Sigmoid colon (tissue), 7 donors: ENCODE results near the gene CAMTA1. TPM values are rescaled to one million over a fixed set of nuclear protein-coding genes. Genes with fewer than 3 reads are reported as not detected.

Source experiments
- DNase-seq: peaks from one replicate; pipeline ENCODE4 v3.0.0-alpha.2; 2019
- H3K27ac ChIP-seq, 4 donors: fragments of 200-600 bp; sonication (generic); one replicate each; pipeline ENCODE4 v1.5.1; 2016 to 2019; ENCODE audit warnings: mild to moderate bottlenecking in 1 of 4
- H3K27me3 ChIP-seq, 3 donors: fragments of 200-600 bp; sonication (generic); one replicate each; pipeline ENCODE4 v1.5.1; 2019; ENCODE audit warnings: mild to moderate bottlenecking in 1 of 3
- H3K36me3 ChIP-seq, 4 donors: fragments of 200-600 bp; sonication (generic); one replicate each; pipeline ENCODE4 v1.5.1; 2016 to 2019
- H3K4me1 ChIP-seq, 4 donors: fragments of 200-600 bp; sonication (generic); one replicate each; pipeline ENCODE4 v1.5.1; 2017 to 2019
- H3K4me3 ChIP-seq, 4 donors: fragments of 200-600 bp; sonication (generic); one replicate each; pipeline ENCODE4 v1.5.1; 2017 to 2019; ENCODE audit warnings: mild to moderate bottlenecking in 2 of 4, moderate library complexity in 1 of 4
- H3K9me3 ChIP-seq, 4 donors: fragments of 200-600 bp in 3 of 4; sonication (generic) in 3 of 4; one replicate each; pipeline versions ENCODE4 v1.5.1 to v1.6.1; 2013 to 2019
- EP300 ChIP-seq, 4 donors: sonication (generic); formaldehyde crosslinking; IDR thresholded peaks; one replicate each; pipeline ENCODE4 v1.6.1; 2017; ENCODE audit warnings: antibody characterized with exemption in 4 of 4
- POLR2A ChIP-seq, 2 donors: fragments of 450-650 bp; IDR thresholded peaks; one replicate each; pipeline ENCODE4 v1.6.1; 2016; ENCODE audit warnings: antibody characterized with exemption in 2 of 2, mild to moderate bottlenecking in 2 of 2, moderate library complexity in 2 of 2
- POLR2AphosphoS5 ChIP-seq, 4 donors: sonication (generic); formaldehyde crosslinking; IDR thresholded peaks; one replicate each; pipeline ENCODE4 v1.6.1; 2017; ENCODE audit warnings: antibody characterized with exemption in 4 of 4
- WGBS, 2 donors: extraction: QIAGEN DNeasy Blood & Tissue Kit; methylation state at CpG; one replicate each; pipeline ENCODE4 v1.1.7; 2013; 5-methylcytosine and 5-hydroxymethylcytosine counted together
- intact Hi-C: fragments of 100-400 bp; cut with DNase I; formaldehyde crosslinking; loops from one replicate; pipeline ENCODE4 v1.15.1; 2023
- polyA plus RNA-seq, 3 donors: library from polyadenylated mRNA; stranded (reverse); fragments of 200-250 nt; gene quantifications; one replicate each; pipeline ENCODE4 v1.2.3, GENCODE V29; 2013
- total RNA-seq, 4 donors: library from RNA; depleted of rRNA; stranded (reverse); fragments of >200 nt; gene quantifications; one replicate each; pipeline ENCODE4 v1.1.0, GENCODE V29; 2016
- TF ChIP-seq, protein P1 (sequence below), 4 experiments: fragments of 450-650 bp in 3 of 4; fragments of 200-600 bp in 1 of 4; IDR thresholded peaks; one replicate each; pipeline ENCODE4 v1.5.1; 2016 to 2019; ENCODE audit warnings: antibody characterized with exemption in 4 of 4, mild to moderate bottlenecking in 3 of 4, moderate library complexity in 2 of 4
- donor health status: healthy with polysubstance abuse.
- donor health status: Bipolar disorder and iron deficiency.
- donor health status: healthy.

CAMTA1 gene
- total and polyA plus RNA-seq, 7 donors: 97.9 to 196 (median 177) TPM

DNA sequence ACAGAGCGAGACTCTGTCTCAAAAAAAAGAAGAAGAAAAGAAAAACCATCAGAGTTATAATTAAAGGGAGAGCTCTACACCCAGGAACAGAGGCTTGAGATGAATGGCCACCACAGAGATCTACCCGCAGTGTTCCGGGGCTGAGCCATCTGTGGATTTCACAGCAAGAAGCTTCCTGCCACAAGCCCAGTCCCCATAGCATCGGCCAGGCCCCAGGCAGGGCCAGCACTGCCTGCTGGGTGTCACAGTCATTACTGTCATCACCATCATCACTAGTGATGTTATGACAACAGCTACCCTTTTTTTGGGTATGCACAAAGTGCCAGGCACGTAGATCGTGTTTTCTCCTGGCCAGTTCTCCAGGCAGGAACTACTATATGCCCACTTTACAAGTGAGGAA lies 874.3 kb downstream of the CAMTA1 start:
- Histone ChIP-seq H3K4me3 (no peak overlapping the region), H3K27ac (no peak overlapping the region), H3K9me3 (no peaks in the 10 kb centered on the region), H3K27me3 (peaks cover 0 to 5% (median 0%) of the 10 kb centered on the region in 3 donors), H3K36me3 (no peaks in the 10 kb centered on the region), H3K4me1 (no peaks in the 10 kb centered on the region)
- 90 to 92% methylated on average over 6 of the region's 6 CpGs for WGBS, 2 donors
- intact Hi-C loops: no loop called here
- no peak for DNase-seq
- TF ChIP-seq EP300 (IDR thresholded peaks at IDR 0.05) (no peak), POLR2A (IDR thresholded peaks at IDR 0.05) (no peak), POLR2AphosphoS5 (IDR thresholded peaks at IDR 0.05) (no peak)
- TF ChIP-seq, protein P1, sequence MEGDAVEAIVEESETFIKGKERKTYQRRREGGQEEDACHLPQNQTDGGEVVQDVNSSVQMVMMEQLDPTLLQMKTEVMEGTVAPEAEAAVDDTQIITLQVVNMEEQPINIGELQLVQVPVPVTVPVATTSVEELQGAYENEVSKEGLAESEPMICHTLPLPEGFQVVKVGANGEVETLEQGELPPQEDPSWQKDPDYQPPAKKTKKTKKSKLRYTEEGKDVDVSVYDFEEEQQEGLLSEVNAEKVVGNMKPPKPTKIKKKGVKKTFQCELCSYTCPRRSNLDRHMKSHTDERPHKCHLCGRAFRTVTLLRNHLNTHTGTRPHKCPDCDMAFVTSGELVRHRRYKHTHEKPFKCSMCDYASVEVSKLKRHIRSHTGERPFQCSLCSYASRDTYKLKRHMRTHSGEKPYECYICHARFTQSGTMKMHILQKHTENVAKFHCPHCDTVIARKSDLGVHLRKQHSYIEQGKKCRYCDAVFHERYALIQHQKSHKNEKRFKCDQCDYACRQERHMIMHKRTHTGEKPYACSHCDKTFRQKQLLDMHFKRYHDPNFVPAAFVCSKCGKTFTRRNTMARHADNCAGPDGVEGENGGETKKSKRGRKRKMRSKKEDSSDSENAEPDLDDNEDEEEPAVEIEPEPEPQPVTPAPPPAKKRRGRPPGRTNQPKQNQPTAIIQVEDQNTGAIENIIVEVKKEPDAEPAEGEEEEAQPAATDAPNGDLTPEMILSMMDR (IDR thresholded peaks at IDR 0.05): no peak

DNA sequence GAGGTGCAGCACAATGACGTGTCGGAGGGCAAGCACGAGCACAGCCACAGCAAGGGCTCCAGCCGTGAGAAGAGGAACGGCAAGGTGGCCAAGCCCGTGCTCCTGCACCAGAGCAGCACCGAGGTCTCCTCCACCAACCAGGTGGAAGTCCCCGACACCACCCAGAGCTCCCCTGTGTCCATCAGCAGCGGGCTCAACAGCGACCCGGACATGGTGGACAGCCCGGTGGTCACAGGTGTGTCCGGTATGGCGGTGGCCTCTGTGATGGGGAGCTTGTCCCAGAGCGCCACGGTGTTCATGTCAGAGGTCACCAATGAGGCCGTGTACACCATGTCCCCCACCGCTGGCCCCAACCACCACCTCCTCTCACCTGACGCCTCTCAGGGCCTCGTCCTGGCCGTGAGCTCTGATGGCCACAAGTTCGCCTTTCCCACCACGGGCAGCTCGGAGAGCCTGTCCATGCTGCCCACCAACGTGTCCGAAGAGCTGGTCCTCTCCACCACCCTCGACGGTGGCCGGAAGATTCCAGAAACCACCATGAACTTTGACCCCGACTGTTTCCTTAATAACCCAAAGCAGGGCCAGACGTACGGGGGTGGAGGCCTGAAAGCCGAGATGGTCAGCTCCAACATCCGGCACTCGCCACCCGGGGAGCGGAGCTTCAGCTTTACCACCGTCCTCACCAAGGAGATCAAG lies 878.3 kb downstream of the CAMTA1 start:
- Histone ChIP-seq H3K9me3 (no peaks in the 10 kb centered on the region), H3K27me3 (peaks cover 0 to 5% (median 0%) of the 10 kb centered on the region in 3 donors), H3K27ac (no peak overlapping the region), H3K4me3 (no peak overlapping the region), H3K36me3 (no peaks in the 10 kb centered on the region), H3K4me1 (peaks cover 0 to 5% (median 5%) of the 10 kb centered on the region in 4 donors)
- DNase-seq: no peak
- intact Hi-C loops: no loop called here
- WGBS, 2 donors: 86 to 93% methylated on average over 38 of the region's 38 CpGs
- TF ChIP-seq EP300 (IDR thresholded peaks at IDR 0.05) (no peak), POLR2AphosphoS5 (IDR thresholded peaks at IDR 0.05) (no peak), POLR2A (IDR thresholded peaks at IDR 0.05) (no peak)
- TF ChIP-seq, protein P1 (IDR thresholded peaks at IDR 0.05): no peak

DNA sequence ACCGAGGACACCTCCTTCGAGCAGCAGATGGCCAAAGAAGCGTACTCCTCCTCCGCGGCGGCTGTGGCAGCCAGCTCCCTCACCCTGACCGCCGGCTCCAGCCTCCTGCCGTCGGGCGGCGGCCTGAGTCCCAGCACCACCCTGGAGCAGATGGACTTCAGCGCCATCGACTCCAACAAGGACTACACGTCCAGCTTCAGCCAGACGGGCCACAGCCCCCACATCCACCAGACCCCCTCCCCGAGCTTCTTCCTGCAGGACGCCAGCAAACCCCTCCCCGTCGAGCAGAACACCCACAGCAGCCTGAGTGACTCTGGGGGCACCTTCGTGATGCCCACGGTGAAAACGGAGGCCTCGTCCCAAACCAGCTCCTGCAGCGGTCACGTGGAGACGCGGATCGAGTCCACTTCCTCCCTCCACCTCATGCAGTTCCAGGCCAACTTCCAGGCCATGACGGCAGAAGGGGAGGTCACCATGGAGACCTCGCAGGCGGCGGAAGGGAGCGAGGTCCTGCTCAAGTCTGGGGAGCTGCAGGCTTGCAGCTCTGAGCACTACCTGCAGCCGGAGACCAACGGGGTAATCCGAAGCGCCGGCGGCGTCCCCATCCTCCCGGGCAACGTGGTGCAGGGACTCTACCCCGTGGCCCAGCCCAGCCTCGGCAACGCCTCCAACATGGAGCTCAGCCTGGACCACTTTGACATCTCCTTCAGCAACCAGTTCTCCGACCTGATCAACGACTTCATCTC lies 879.1 kb downstream of the CAMTA1 start:
- no peak overlapping the region for H3K27ac ChIP-seq
- peaks cover 0 to 9% (median 5%) of the 10 kb centered on the region in 4 donors for H3K4me1 ChIP-seq
- intact Hi-C loops: no loop called here
- TF ChIP-seq, protein P1 (IDR thresholded peaks at IDR 0.05): no peak
- TF ChIP-seq POLR2AphosphoS5 (IDR thresholded peaks at IDR 0.05): no peak
- no peaks in the 10 kb centered on the region for H3K36me3 ChIP-seq
- H3K27me3 ChIP-seq: peaks cover 0 to 5% (median 0%) of the 10 kb centered on the region in 3 donors
- no peak overlapping the region for H3K4me3 ChIP-seq
- no peak for DNase-seq
- no peaks in the 10 kb centered on the region for H3K9me3 ChIP-seq
- 91 to 92% methylated on average over 48 of the region's 48 CpGs for WGBS, 2 donors

DNA sequence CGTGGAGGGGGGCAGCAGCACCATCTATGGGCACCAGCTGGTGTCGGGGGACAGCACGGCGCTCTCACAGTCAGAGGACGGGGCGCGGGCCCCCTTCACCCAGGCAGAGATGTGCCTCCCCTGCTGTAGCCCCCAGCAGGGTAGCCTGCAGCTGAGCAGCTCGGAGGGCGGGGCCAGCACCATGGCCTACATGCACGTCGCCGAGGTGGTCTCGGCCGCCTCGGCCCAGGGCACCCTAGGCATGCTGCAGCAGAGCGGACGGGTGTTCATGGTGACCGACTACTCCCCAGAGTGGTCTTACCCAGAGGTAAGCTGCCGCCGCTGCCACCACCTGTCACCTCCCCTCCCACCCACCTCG lies 879.6 kb downstream of the CAMTA1 start:
- 91% methylated on average over 21 of the region's 21 CpGs for WGBS, 2 donors
- Histone ChIP-seq H3K9me3 (no peaks in the 10 kb centered on the region), H3K4me1 (peaks cover 0 to 15% (median 10%) of the 10 kb centered on the region in 4 donors), H3K36me3 (no peaks in the 10 kb centered on the region), H3K27ac (no peak overlapping the region), H3K4me3 (no peak overlapping the region), H3K27me3 (peaks cover 0 to 5% (median 1%) of the 10 kb centered on the region in 3 donors)
- intact Hi-C loops: no loop called here
- no peak for DNase-seq
- TF ChIP-seq, protein P1 (IDR thresholded peaks at IDR 0.05): no peak
- TF ChIP-seq EP300 (IDR thresholded peaks at IDR 0.05): no peak
- no peak for TF ChIP-seq POLR2A (IDR thresholded peaks at IDR 0.05)
- no peak for TF ChIP-seq POLR2AphosphoS5 (IDR thresholded peaks at IDR 0.05)
